HCT116 (cell line): ENCODE results near the gene ZIC5. TPM values are rescaled to one million over a fixed set of nuclear protein-coding genes. Genes with fewer than 3 reads are reported as not detected.

Source experiments
- ATAC-seq: fragments of 200-7000 bp; cut with Tn5 transposase; 2 replicates; pipeline ENCODE4 v1.9.1; 2020; ENCODE audit warnings: mild to moderate bottlenecking, moderate library complexity
- BruUV-seq: library from RNA; stranded (reverse); fragments of 400-500 nt; replicated peaks from 2 replicates; lab custom pipeline; 2021; lab: Mats Ljungman, UMichigan
- CTCF ChIA-PET: fragments of 300-600 bp; sonication (Branson Sonifier 250); formaldehyde crosslinking; loops from one replicate; lab custom pipeline; 2021; ENCODE audit warnings: antibody characterized with exemption; lab: Charles Lee
- POLR2A ChIA-PET: fragments of 300-600, 350-600 bp; sonication (Branson Sonifier 250); formaldehyde crosslinking; loops from one replicate; lab custom pipeline; 2021; ENCODE audit warnings: antibody characterized with exemption; lab: Charles Lee
- RAD21 ChIA-PET, 2 experiments: fragments of 300-600 bp; sonication (Branson Sonifier 250); formaldehyde crosslinking; loops; one replicate each; lab custom pipeline; 2023; ENCODE audit warnings: low total read pairs in 2 of 2; ENCODE audit not compliant: uncharacterized antibody in 2 of 2, unreplicated experiment in 2 of 2, low non-redundant PET in 1 of 2; lab: Charles Lee
- DNase-seq: peaks from one replicate; pipeline ENCODE4 v3.0.0-alpha.2; 2010; ENCODE audit warnings: low read depth, low spot score
- H2AFZ ChIP-seq: fragments of 200-600 bp; shearing (Covaris generic), sonication (generic); 2 replicates; pipeline ENCODE4 v1.6.1; 2017; ENCODE audit warnings: low read depth, mixed run types, mixed read lengths, antibody characterized with exemption, low read length; ENCODE audit not compliant: poor library complexity, severe bottlenecking
- H3K27ac ChIP-seq: 2 replicates; pipeline ENCODE4 v1.5.1; 2012; ENCODE audit warnings: low read depth, low read length
- H3K27me3 ChIP-seq: fragments of 200-600 bp; sonication (generic); 2 replicates; pipeline ENCODE4 v1.6.1; 2016; ENCODE audit warnings: mixed run types, low read length, mixed read lengths; ENCODE audit not compliant: insufficient read depth
- H3K36me3 ChIP-seq, 2 experiments: fragments of 200-500 bp in 1 of 2; fragments of 200-600 bp in 1 of 2; sonication (Bioruptor generic) in 1 of 2; sonication (generic) in 1 of 2; 2 replicates each; pipeline versions ENCODE4 v1.5.1 to v1.6.1; 2014 to 2016; ENCODE audit warnings: low read length in 2 of 2, inconsistent platforms in 1 of 2, mixed read lengths in 1 of 2, mixed run types in 1 of 2; ENCODE audit not compliant: insufficient read depth in 2 of 2, control insufficient read depth in 1 of 2
- H3K4me1 ChIP-seq, 2 experiments: fragments of 200-600 bp in 1 of 2; sonication (generic) in 1 of 2; 2 replicates each; pipeline versions ENCODE4 v1.5.1 to v1.6.1; 2012 to 2017; ENCODE audit warnings: low read length in 2 of 2, inconsistent platforms in 1 of 2, mild to moderate bottlenecking in 1 of 2, mixed read lengths in 1 of 2, mixed run types in 1 of 2, moderate library complexity in 1 of 2; ENCODE audit not compliant: insufficient read depth in 2 of 2, control insufficient read depth in 1 of 2
- H3K4me2 ChIP-seq: fragments of 200-600 bp; sonication (generic); 2 replicates; pipeline ENCODE4 v1.6.1; 2017; ENCODE audit warnings: mixed run types, low read length, mixed read lengths
- H3K4me3 ChIP-seq, 2 experiments: fragments of 200-600 bp in 1 of 2; sonication (generic) in 1 of 2; replicated peaks in 1 of 2; 2 replicates each; pipeline ENCODE4 v1.5.1; 2011 to 2016; ENCODE audit warnings: low read length in 2 of 2, control low read depth in 1 of 2, low read depth in 1 of 2, mild to moderate bottlenecking in 1 of 2, mixed read lengths in 1 of 2, mixed run types in 1 of 2
- H3K79me2 ChIP-seq: fragments of 200-600 bp; sonication (generic); 2 replicates; pipeline ENCODE4 v1.6.1; 2017; ENCODE audit warnings: mild to moderate bottlenecking, mixed run types, low read length, moderate library complexity, mixed read lengths; ENCODE audit not compliant: insufficient read depth
- H3K9ac ChIP-seq: fragments of 200-600 bp; sonication (generic); 2 replicates; pipeline ENCODE4 v1.6.1; 2016; ENCODE audit warnings: low read length, mixed read lengths
- H3K9me2 ChIP-seq: fragments of 200-600 bp; sonication (generic), shearing (Covaris generic); 2 replicates; pipeline ENCODE4 v1.6.1; 2017; ENCODE audit warnings: mixed run types, mild to moderate bottlenecking, moderate library complexity; ENCODE audit not compliant: insufficient read depth
- H3K9me3 ChIP-seq, 2 experiments: fragments of 200-500 bp in 1 of 2; fragments of 200-600 bp in 1 of 2; sonication (Bioruptor generic) in 1 of 2; sonication (generic) in 1 of 2; 2 replicates each; pipeline ENCODE4 v1.6.1; 2014 to 2017; ENCODE audit warnings: low read length in 2 of 2, mixed read lengths in 2 of 2, inconsistent platforms in 1 of 2, low read depth in 1 of 2, mild to moderate bottlenecking in 1 of 2, mixed run types in 1 of 2, moderate library complexity in 1 of 2; ENCODE audit not compliant: control insufficient read depth in 1 of 2, insufficient read depth in 1 of 2
- H4K20me1 ChIP-seq: fragments of 200-600 bp; sonication (generic), shearing (Covaris generic); 2 replicates; pipeline ENCODE4 v1.6.1; 2017; ENCODE audit warnings: mixed run types, mild to moderate bottlenecking, moderate library complexity; ENCODE audit not compliant: insufficient read depth
- CBX3 ChIP-seq: IDR thresholded peaks from 2 replicates; pipeline ENCODE4 v1.6.1; 2012; ENCODE audit warnings: low read depth
- CTCF ChIP-seq, 3 experiments: fragments of 200-600 bp in 1 of 3; sonication (generic) in 1 of 3; IDR thresholded peaks in 2 of 3; conservative IDR thresholded peaks in 1 of 3; 2 replicates each; pipeline ENCODE4 v1.5.1; 2012 to 2017; ENCODE audit warnings: low read depth in 2 of 3, low read length in 2 of 3, antibody characterized with exemption in 1 of 3, borderline replicate concordance in 1 of 3, control low read depth in 1 of 3, mild to moderate bottlenecking in 1 of 3, mixed read lengths in 1 of 3, mixed run types in 1 of 3, moderate library complexity in 1 of 3; ENCODE audit not compliant: insufficient read depth in 1 of 3
- JUND ChIP-seq: IDR thresholded peaks from 2 replicates; pipeline ENCODE4 v1.6.1; 2012
- POLR2A ChIP-seq: IDR thresholded peaks from 2 replicates; pipeline ENCODE4 v1.7.0; 2011; ENCODE audit warnings: borderline replicate concordance; ENCODE audit not compliant: insufficient read depth, insufficient read length; ENCODE audit errors: extremely low read depth
- POLR2AphosphoS5 ChIP-seq: IDR thresholded peaks from 2 replicates; pipeline ENCODE4 v1.6.1; 2011; ENCODE audit warnings: mild to moderate bottlenecking, low read depth, low read length, moderate library complexity
- SRF ChIP-seq: IDR thresholded peaks from 2 replicates; pipeline ENCODE4 v1.6.1; 2012; ENCODE audit warnings: low read depth
- intact Hi-C: fragments of 100-400 bp; cut with micrococcal nuclease; formaldehyde crosslinking; loops from 2 replicates; pipeline ENCODE4 v1.10.0; 2022
- total RNA-seq: library from RNA; stranded (reverse); gene quantifications from one replicate; pipeline ENCODE4 v1.2.1, GENCODE V29; 2021; ENCODE audit not compliant: unreplicated experiment

ZIC5 gene
- total RNA-seq, 1 experiment from 2014 or later = 10.3 TPM

GRCh38 chr13:99958406-99959126 lies 13.0 kb downstream of the ZIC5 start:
- Histone ChIP-seq H3K9me3 (no peaks in the 10 kb centered on the region), H3K4me3 (no peak overlapping the region), H3K36me3 (no peaks in the 10 kb centered on the region), H3K9ac (no peak overlapping the region), H2AFZ (no peak overlapping the region), H3K4me1 (no peaks in the 10 kb centered on the region), H3K27me3 (no peaks in the 10 kb centered on the region), H4K20me1 (no peaks in the 10 kb centered on the region; the same call in 1 of the 2 replicates), H3K79me2 (no peaks in the 10 kb centered on the region), H3K4me2 (no peak overlapping the region), H3K27ac (no peak overlapping the region), H3K9me2 (no peaks in the 10 kb centered on the region)
- CTCF ChIA-PET = no interaction called here
- no peak for DNase-seq
- intact Hi-C loops = no loop called here
- BruUV-seq = no TSS peak
- no peak for ATAC-seq
- RAD21 ChIA-PET = no interaction called here
- POLR2A ChIA-PET = no interaction called here
- TF ChIP-seq POLR2A (no peak), CBX3 (no peak), POLR2AphosphoS5 (no peak), JUND (no peak), CTCF (IDR thresholded peaks at IDR 0.05 in 2 of 3, conservative IDR thresholded peaks at IDR 0.05 in 1 of 3; ENCODE audit: borderline replicate concordance in 1 of 3, insufficient read depth in 1 of 3, low read depth in 2 of 3, low read length in 2 of 3) (no peak), SRF (no peak)
